ENCODE data around the gene TRMT1.

Gene TRMT1

GRCh38 chr19:13102666-13103580 is 13.6 kb downstream of the TRMT1 start, which contains the start of gene LYL1:
Gene LYL1, minus strand, starts transcription at chr19:13102858. Its CDS starts 1,687 bp downstream, at chr19:13101171.
- no peak for DNase-seq (ENCODE audit: low read depth)
- H3K4me3 ChIP-seq (ENCODE audit: low read depth, low read length): peak within 1 kb of the TSS; percentile 60
- TF ChIP-seq, protein P1, sequence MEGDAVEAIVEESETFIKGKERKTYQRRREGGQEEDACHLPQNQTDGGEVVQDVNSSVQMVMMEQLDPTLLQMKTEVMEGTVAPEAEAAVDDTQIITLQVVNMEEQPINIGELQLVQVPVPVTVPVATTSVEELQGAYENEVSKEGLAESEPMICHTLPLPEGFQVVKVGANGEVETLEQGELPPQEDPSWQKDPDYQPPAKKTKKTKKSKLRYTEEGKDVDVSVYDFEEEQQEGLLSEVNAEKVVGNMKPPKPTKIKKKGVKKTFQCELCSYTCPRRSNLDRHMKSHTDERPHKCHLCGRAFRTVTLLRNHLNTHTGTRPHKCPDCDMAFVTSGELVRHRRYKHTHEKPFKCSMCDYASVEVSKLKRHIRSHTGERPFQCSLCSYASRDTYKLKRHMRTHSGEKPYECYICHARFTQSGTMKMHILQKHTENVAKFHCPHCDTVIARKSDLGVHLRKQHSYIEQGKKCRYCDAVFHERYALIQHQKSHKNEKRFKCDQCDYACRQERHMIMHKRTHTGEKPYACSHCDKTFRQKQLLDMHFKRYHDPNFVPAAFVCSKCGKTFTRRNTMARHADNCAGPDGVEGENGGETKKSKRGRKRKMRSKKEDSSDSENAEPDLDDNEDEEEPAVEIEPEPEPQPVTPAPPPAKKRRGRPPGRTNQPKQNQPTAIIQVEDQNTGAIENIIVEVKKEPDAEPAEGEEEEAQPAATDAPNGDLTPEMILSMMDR (IDR thresholded peaks at IDR 0.05; ENCODE audit: low read depth, low read length, missing control alignments): no peak

DNA sequence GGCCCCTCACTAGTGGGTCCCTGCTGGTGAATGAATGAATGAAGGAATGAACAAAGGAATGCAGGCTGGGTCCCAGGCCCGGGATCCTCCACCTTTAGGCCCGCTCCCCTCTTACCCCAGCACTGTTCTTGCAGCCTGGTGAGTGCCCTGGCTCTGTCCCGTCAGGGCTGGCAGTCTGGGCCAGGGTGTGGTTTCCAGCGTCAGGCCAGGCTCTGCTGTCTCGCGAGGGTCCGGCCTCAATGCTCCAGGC is 14.2 kb downstream of the TRMT1 start:
- TF ChIP-seq, protein P1 (IDR thresholded peaks at IDR 0.05; ENCODE audit: low read depth, low read length, missing control alignments): no peak
- H3K4me3 ChIP-seq (ENCODE audit: low read depth, low read length): peak overlapping the region; percentile 60
- no peak for DNase-seq (ENCODE audit: low read depth)

DNA sequence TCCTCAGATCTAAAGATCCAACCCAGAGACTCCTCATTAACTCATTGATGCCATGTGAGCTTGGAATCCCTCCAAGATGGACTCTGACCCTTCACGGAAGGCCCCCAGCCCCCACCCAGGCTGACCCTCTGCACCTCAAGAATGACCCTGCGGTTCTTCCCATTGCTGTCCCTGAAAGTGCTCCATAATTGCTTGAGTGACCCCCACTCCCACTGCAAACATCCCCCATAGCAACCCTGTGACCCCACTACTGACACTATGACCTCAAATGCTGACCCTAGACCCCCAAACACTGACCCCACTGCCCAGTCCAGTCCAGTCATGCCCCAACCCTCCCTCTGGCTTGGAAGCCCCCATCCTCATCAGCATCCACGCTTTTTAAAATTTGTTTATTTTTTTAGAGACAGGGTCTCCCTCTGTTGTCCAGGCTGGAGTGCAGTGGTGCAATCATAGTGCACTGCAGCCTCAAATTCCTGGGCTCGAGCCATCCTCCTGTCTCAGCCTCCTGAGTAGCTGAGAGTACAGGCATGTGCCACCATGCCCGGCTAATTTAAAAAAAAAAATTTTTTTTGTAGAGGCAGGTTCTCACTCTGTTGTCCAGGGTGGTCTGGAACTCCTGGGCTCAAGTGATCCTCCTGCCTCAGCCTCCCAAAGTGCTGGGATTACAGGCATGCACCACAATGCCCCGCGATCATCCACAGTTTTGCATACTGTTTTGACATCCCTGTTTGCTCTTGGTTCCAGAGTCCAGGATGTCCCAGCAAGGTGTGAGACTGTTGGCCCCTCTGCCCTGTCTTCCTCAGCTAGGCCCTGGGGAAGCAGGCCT is 14.7 kb downstream of the TRMT1 start:
- DNase-seq (ENCODE audit: low read depth): no peak
- peak overlapping the region; percentile 60 for H3K4me3 ChIP-seq (ENCODE audit: low read depth, low read length)
- TF ChIP-seq, protein P1 (IDR thresholded peaks at IDR 0.05; ENCODE audit: low read depth, low read length, missing control alignments): no peak

DNA sequence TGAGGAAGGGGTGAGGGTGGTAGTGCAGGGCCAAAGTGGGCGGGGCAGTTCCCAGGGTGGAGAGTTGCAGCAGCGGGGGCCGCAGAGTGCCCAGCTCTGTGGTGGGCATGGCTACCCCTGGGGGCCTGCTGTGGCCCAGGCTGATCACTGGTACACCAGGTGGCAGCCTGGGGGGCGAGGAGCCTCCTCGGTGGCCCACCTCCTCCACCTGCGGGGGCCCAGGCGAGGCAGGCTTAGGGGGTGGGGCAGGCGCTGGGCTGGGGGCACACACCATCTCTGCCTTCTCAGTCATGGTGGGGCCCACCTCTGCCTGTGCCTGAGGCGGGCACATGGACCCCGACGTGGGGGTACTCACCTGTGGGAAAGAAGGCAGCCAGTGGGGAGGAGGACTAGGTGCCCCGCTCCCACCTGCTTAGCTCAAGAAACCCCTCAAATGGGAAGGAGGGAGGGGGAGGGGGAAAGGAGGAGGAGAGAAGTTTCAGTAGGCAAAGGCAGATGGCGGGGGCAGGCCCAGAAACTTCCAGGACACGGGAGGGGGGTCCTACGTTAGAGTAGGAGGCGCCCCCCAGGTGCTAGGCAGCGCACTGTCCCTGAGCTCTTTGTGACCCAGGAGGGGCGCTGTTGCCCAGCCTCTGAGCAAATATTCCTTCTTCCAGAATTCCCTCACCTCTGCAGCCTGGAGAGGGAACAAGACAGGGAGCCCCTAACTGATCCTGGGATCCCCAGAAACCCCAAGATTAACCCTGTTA is 15.5 kb downstream of the TRMT1 start:
- H3K4me3 ChIP-seq (ENCODE audit: low read depth, low read length): peak overlapping the region; percentile 60
- no peak for DNase-seq (ENCODE audit: low read depth)
- TF ChIP-seq, protein P1 (IDR thresholded peaks at IDR 0.05; ENCODE audit: low read depth, low read length, missing control alignments): peak; percentile 41

DNA sequence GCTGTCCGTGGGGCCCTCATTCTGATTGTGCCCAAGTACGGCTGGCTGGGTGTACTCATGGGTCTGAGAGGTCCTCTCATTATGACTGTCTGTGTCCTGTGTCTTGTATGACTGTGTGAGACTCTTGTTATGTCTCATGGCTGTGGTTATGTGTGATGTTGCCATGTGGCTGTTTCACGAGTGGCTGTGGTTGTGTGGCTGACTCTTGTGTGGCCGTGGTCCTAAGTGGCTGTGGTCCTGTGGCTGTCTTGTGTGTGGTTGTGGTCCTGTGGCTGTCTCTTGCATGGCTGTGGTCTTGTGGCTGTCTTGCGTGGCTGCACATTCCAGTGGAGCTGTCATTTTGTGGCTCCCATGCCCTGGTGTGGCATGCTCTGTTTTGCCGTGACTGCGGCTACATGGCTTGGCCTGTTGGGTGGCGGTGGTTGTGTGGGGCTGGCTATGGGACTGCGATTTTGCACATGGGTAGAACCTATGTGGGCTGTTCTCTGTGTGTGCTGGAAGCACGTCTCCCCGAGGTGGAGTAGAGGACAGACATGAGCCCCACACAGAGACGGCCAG is 16.4 kb downstream of the TRMT1 start:
- peak; percentile 81 for DNase-seq (ENCODE audit: low read depth)
- H3K4me3 ChIP-seq (ENCODE audit: low read depth, low read length): no peak overlapping the region; the same call in 1 of the 2 replicates
- TF ChIP-seq, protein P1 (IDR thresholded peaks at IDR 0.05; ENCODE audit: low read depth, low read length, missing control alignments): no peak

All from GM12864 (cell line).